WTC11 (cell line): ENCODE results near the gene ARHGAP19. TPM values are rescaled to one million over a fixed set of nuclear protein-coding genes. Genes with fewer than 3 reads are reported as not detected.

Experiments used
- ATAC-seq: fragments of 200-7000 bp; cut with Tn5 transposase; 2 replicates; pipeline ENCODE4 v1.10.0; 2021; ENCODE audit warnings: mild to moderate bottlenecking, moderate library complexity
- CTCF ChIA-PET: fragments of 300-600 bp; sonication (Branson Sonifier 250); formaldehyde crosslinking; loops from one replicate; lab custom pipeline; 2021; ENCODE audit warnings: antibody characterized with exemption; lab: Charles Lee
- POLR2A ChIA-PET: fragments of 350-600 bp; sonication (Branson Sonifier 250); formaldehyde crosslinking; loops from one replicate; lab custom pipeline; 2021; ENCODE audit warnings: antibody characterized with exemption; lab: Charles Lee
- DNase-seq: peaks from one replicate; pipeline ENCODE4 v3.0.0; 2021; ENCODE audit warnings: low spot score
- H3K27ac Mint-ChIP-seq: 2 replicates; pipeline ENCODE4 v1.8.0; 2021; ENCODE audit warnings: mixed read lengths
- H3K27me3 Mint-ChIP-seq: 2 replicates; pipeline ENCODE4 v1.8.0; 2021; ENCODE audit warnings: low read depth, mild to moderate bottlenecking, moderate library complexity, mixed read lengths
- H3K36me3 Mint-ChIP-seq: 2 replicates; pipeline ENCODE4 v1.8.0; 2021; ENCODE audit warnings: mixed read lengths
- H3K4me1 Mint-ChIP-seq: 2 replicates; pipeline ENCODE4 v1.8.0; 2022; ENCODE audit warnings: mixed read lengths
- H3K4me3 Mint-ChIP-seq: 2 replicates; pipeline ENCODE4 v1.8.0; 2021; ENCODE audit warnings: mild to moderate bottlenecking, moderate library complexity, mixed read lengths
- H3K9me3 Mint-ChIP-seq: 2 replicates; pipeline ENCODE4 v1.8.0; 2021; ENCODE audit warnings: mixed read lengths
- ATF1 ChIP-seq: sonication (generic); formaldehyde crosslinking; IDR thresholded peaks from 2 replicates; pipeline ENCODE4 v1.8.1; 2023; ENCODE audit warnings: mild to moderate bottlenecking, moderate library complexity, missing genetic modification reagents
- CREB1 ChIP-seq: sonication (generic); formaldehyde crosslinking; IDR thresholded peaks from 2 replicates; pipeline ENCODE4 v1.8.0; 2023; ENCODE audit warnings: mild to moderate bottlenecking, missing genetic modification reagents
- EMX1 ChIP-seq: fragments of 250-450 bp; sonication (Bioruptor Pico); IDR thresholded peaks from 2 replicates; pipeline ENCODE4 v1.8.0; 2021; ENCODE audit warnings: mild to moderate bottlenecking
- ESRRA ChIP-seq: sonication (generic); formaldehyde crosslinking; IDR thresholded peaks from 2 replicates; pipeline ENCODE4 v1.8.1; 2022; ENCODE audit warnings: mild to moderate bottlenecking, missing genetic modification reagents, borderline replicate concordance
- GABPB1 ChIP-seq: sonication (generic); formaldehyde crosslinking; IDR thresholded peaks from 2 replicates; pipeline ENCODE4 v1.8.1; 2023; ENCODE audit warnings: mild to moderate bottlenecking, missing genetic modification reagents
- GTF2I ChIP-seq: fragments of 250-450 bp; sonication (Bioruptor Pico); conservative IDR thresholded peaks from 2 replicates; pipeline ENCODE4 v1.4.0; 2021; ENCODE audit warnings: mild to moderate bottlenecking
- HMGA2 ChIP-seq: fragments of 250-450 bp; sonication (Bioruptor Pico); IDR thresholded peaks from 2 replicates; pipeline ENCODE4 v1.4.0; 2021; ENCODE audit warnings: mild to moderate bottlenecking, moderate library complexity
- JUN ChIP-seq: sonication (generic); formaldehyde crosslinking; IDR thresholded peaks from 2 replicates; pipeline ENCODE4 v1.8.0; 2023; ENCODE audit warnings: mild to moderate bottlenecking, missing genetic modification reagents
- NR1H2 ChIP-seq: sonication (generic); formaldehyde crosslinking; IDR thresholded peaks from 2 replicates; pipeline ENCODE4 v1.9.0; 2021; ENCODE audit warnings: mild to moderate bottlenecking, moderate library complexity, missing genetic modification reagents
- SP1 ChIP-seq: sonication (generic); formaldehyde crosslinking; conservative IDR thresholded peaks from 2 replicates; pipeline ENCODE4 v1.8.1; 2022; ENCODE audit warnings: missing genetic modification reagents
- ZNF121 ChIP-seq: sonication (generic); formaldehyde crosslinking; IDR thresholded peaks from 2 replicates; pipeline ENCODE4 v1.8.0; 2023; ENCODE audit warnings: missing genetic modification reagents
- total RNA-seq: library from RNA; stranded (reverse); gene quantifications from 3 replicates; pipeline ENCODE4 v1.2.3, GENCODE V29; 2021
- TF ChIP-seq, protein P1 (sequence below): fragments of 250-450 bp; sonication (Bioruptor Pico); IDR thresholded peaks from 2 replicates; pipeline ENCODE4 v1.9.0; 2021; ENCODE audit warnings: mild to moderate bottlenecking, borderline replicate concordance
- TF ChIP-seq, protein P2 (sequence below): sonication (generic); formaldehyde crosslinking; IDR thresholded peaks from 2 replicates; pipeline ENCODE4 v1.8.1; 2023; ENCODE audit warnings: mild to moderate bottlenecking, missing genetic modification reagents, moderate library complexity
- TF ChIP-seq, protein P3 (sequence below): sonication (generic); formaldehyde crosslinking; IDR thresholded peaks from 2 replicates; pipeline ENCODE4 v1.8.0; 2023; ENCODE audit warnings: mild to moderate bottlenecking, missing genetic modification reagents
- TF ChIP-seq, protein P4 (sequence below): fragments of 250-450 bp; sonication (Bioruptor Pico); IDR thresholded peaks from 2 replicates; pipeline ENCODE4 v2.1.2; 2022; ENCODE audit warnings: mild to moderate bottlenecking, moderate library complexity
- TF ChIP-seq, protein P5 (sequence below): sonication (generic); formaldehyde crosslinking; IDR thresholded peaks from 2 replicates; pipeline ENCODE4 v1.8.1; 2023; ENCODE audit warnings: mild to moderate bottlenecking, missing genetic modification reagents, borderline replicate concordance
- TF ChIP-seq, protein P6 (sequence below): fragments of 250-450 bp; sonication (Bioruptor Pico); conservative IDR thresholded peaks from 2 replicates; pipeline ENCODE4 v1.9.0; 2021; ENCODE audit warnings: mild to moderate bottlenecking
- TF ChIP-seq, protein P7 (sequence below): sonication (generic); formaldehyde crosslinking; conservative IDR thresholded peaks from 2 replicates; pipeline ENCODE4 v1.8.1; 2022; ENCODE audit warnings: mild to moderate bottlenecking, missing genetic modification reagents

ARHGAP19 gene
- total RNA-seq, 1 experiment from 2014 or later: 42.2 TPM

DNA sequence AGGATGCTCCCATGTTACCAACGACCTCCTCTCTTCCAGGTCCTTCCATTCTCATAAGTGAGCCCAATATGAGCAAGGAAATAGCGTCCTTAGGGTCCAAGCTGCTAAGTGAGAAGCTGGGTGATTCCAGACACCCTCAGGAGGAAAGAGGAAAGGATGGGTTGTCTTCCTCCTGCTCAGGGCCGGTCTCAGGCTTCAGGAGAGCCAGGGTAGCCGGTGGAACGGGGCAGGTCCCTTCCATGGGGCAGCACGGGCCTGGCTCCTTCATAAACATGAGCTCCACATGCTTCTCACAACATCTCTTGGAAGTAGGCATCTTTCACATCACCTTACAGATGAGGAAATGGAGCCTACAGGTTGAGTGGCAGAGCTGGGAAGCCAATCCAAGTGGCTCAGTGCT is 119.4 kb downstream of the ARHGAP19 start:
- no peak for ATAC-seq
- TF ChIP-seq, protein P1, sequence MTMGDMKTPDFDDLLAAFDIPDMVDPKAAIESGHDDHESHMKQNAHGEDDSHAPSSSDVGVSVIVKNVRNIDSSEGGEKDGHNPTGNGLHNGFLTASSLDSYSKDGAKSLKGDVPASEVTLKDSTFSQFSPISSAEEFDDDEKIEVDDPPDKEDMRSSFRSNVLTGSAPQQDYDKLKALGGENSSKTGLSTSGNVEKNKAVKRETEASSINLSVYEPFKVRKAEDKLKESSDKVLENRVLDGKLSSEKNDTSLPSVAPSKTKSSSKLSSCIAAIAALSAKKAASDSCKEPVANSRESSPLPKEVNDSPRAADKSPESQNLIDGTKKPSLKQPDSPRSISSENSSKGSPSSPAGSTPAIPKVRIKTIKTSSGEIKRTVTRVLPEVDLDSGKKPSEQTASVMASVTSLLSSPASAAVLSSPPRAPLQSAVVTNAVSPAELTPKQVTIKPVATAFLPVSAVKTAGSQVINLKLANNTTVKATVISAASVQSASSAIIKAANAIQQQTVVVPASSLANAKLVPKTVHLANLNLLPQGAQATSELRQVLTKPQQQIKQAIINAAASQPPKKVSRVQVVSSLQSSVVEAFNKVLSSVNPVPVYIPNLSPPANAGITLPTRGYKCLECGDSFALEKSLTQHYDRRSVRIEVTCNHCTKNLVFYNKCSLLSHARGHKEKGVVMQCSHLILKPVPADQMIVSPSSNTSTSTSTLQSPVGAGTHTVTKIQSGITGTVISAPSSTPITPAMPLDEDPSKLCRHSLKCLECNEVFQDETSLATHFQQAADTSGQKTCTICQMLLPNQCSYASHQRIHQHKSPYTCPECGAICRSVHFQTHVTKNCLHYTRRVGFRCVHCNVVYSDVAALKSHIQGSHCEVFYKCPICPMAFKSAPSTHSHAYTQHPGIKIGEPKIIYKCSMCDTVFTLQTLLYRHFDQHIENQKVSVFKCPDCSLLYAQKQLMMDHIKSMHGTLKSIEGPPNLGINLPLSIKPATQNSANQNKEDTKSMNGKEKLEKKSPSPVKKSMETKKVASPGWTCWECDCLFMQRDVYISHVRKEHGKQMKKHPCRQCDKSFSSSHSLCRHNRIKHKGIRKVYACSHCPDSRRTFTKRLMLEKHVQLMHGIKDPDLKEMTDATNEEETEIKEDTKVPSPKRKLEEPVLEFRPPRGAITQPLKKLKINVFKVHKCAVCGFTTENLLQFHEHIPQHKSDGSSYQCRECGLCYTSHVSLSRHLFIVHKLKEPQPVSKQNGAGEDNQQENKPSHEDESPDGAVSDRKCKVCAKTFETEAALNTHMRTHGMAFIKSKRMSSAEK (CRISPR knock-in tag): no peak
- TF ChIP-seq JUN (CRISPR knock-in tag) (no peak), EMX1 (CRISPR knock-in tag) (no peak), GABPB1 (CRISPR knock-in tag) (no peak), ATF1 (CRISPR knock-in tag) (no peak), ESRRA (CRISPR knock-in tag) (no peak), CREB1 (CRISPR knock-in tag) (no peak), HMGA2 (no peak), SP1 (CRISPR knock-in tag) (no peak), ZNF121 (CRISPR knock-in tag) (no peak), GTF2I (no peak), NR1H2 (no peak)
- TF ChIP-seq, protein P2, sequence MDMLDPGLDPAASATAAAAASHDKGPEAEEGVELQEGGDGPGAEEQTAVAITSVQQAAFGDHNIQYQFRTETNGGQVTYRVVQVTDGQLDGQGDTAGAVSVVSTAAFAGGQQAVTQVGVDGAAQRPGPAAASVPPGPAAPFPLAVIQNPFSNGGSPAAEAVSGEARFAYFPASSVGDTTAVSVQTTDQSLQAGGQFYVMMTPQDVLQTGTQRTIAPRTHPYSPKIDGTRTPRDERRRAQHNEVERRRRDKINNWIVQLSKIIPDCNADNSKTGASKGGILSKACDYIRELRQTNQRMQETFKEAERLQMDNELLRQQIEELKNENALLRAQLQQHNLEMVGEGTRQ (CRISPR knock-in tag): no peak
- TF ChIP-seq, protein P3, sequence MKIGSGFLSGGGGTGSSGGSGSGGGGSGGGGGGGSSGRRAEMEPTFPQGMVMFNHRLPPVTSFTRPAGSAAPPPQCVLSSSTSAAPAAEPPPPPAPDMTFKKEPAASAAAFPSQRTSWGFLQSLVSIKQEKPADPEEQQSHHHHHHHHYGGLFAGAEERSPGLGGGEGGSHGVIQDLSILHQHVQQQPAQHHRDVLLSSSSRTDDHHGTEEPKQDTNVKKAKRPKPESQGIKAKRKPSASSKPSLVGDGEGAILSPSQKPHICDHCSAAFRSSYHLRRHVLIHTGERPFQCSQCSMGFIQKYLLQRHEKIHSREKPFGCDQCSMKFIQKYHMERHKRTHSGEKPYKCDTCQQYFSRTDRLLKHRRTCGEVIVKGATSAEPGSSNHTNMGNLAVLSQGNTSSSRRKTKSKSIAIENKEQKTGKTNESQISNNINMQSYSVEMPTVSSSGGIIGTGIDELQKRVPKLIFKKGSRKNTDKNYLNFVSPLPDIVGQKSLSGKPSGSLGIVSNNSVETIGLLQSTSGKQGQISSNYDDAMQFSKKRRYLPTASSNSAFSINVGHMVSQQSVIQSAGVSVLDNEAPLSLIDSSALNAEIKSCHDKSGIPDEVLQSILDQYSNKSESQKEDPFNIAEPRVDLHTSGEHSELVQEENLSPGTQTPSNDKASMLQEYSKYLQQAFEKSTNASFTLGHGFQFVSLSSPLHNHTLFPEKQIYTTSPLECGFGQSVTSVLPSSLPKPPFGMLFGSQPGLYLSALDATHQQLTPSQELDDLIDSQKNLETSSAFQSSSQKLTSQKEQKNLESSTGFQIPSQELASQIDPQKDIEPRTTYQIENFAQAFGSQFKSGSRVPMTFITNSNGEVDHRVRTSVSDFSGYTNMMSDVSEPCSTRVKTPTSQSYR (CRISPR knock-in tag): no peak
- TF ChIP-seq, protein P4, sequence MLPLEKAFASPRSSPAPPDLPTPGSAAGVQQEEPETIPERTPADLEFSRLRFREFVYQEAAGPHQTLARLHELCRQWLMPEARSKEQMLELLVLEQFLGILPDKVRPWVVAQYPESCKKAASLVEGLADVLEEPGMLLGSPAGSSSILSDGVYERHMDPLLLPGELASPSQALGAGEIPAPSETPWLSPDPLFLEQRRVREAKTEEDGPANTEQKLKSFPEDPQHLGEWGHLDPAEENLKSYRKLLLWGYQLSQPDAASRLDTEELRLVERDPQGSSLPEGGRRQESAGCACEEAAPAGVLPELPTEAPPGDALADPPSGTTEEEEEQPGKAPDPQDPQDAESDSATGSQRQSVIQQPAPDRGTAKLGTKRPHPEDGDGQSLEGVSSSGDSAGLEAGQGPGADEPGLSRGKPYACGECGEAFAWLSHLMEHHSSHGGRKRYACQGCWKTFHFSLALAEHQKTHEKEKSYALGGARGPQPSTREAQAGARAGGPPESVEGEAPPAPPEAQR (CRISPR knock-in tag): no peak
- TF ChIP-seq, protein P5, sequence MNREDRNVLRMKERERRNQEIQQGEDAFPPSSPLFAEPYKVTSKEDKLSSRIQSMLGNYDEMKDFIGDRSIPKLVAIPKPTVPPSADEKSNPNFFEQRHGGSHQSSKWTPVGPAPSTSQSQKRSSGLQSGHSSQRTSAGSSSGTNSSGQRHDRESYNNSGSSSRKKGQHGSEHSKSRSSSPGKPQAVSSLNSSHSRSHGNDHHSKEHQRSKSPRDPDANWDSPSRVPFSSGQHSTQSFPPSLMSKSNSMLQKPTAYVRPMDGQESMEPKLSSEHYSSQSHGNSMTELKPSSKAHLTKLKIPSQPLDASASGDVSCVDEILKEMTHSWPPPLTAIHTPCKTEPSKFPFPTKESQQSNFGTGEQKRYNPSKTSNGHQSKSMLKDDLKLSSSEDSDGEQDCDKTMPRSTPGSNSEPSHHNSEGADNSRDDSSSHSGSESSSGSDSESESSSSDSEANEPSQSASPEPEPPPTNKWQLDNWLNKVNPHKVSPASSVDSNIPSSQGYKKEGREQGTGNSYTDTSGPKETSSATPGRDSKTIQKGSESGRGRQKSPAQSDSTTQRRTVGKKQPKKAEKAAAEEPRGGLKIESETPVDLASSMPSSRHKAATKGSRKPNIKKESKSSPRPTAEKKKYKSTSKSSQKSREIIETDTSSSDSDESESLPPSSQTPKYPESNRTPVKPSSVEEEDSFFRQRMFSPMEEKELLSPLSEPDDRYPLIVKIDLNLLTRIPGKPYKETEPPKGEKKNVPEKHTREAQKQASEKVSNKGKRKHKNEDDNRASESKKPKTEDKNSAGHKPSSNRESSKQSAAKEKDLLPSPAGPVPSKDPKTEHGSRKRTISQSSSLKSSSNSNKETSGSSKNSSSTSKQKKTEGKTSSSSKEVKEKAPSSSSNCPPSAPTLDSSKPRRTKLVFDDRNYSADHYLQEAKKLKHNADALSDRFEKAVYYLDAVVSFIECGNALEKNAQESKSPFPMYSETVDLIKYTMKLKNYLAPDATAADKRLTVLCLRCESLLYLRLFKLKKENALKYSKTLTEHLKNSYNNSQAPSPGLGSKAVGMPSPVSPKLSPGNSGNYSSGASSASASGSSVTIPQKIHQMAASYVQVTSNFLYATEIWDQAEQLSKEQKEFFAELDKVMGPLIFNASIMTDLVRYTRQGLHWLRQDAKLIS (CRISPR knock-in tag): no peak
- TF ChIP-seq, protein P6, sequence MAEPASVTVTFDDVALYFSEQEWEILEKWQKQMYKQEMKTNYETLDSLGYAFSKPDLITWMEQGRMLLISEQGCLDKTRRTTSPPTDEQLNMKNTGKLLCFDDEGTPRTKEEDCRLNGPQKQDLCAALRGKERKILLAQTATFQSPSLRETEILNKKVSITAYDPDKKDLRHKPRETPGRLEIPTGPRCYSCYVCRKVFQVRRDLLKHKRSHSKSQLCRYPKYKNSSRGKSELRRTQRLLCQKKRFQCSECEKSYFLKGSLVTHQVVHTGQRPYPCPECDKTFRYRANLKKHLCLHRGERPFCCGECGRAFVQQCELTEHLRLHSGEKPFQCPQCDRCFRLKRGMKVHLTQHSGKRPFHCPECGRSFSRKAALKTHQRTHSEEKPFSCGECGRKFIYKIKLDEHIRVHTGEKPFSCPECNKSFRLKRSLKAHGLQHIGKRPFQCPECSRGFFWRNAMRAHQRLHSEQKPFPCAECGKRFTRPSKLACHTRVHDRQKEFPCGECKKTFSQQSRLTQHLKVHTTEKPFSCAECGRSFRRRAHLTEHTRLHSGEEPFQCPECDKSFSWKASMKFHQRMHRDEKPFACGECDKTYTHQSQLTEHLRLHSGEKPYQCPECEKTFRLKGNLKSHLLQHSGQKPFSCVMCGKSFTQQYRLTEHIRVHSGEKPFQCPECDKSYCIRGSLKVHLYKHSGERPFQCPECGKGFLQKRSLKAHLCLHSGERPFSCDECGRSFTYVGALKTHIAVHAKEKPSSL (CRISPR knock-in tag): no peak
- TF ChIP-seq, protein P7, sequence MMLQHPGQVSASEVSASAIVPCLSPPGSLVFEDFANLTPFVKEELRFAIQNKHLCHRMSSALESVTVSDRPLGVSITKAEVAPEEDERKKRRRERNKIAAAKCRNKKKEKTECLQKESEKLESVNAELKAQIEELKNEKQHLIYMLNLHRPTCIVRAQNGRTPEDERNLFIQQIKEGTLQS (CRISPR knock-in tag): no peak
- TF ChIP-seq, all 79 proteins: peak for 0
- POLR2A ChIA-PET: interaction anchor here (0.6 kb wide), 1 partner anchor 120 kb away, joined by 3 read pairs; no protein-coding TSS in a partner anchor
- no peak for DNase-seq
- H3K9me3 Mint-ChIP-seq: no peaks in the 10 kb centered on the region
- no peaks in the 10 kb centered on the region for H3K27me3 Mint-ChIP-seq
- H3K27ac Mint-ChIP-seq: no peak overlapping the region
- H3K36me3 Mint-ChIP-seq: no peaks in the 10 kb centered on the region
- CTCF ChIA-PET: interaction anchor here (0.6 to 4.7 kb wide), 6 partner anchors 23 to 136 kb away, joined by 3 to 24 read pairs (median 6); no protein-coding TSS in a partner anchor
- no peak overlapping the region for H3K4me3 Mint-ChIP-seq
- peaks cover 10% of the 10 kb centered on the region; the same call in 1 of the 2 replicates for H3K4me1 Mint-ChIP-seq
